GM04503 (cell line): ENCODE results near the gene NUP214.
"Not testable (repeated sequence)": the region's sequence is repeated elsewhere in the genome, so short reads cannot be mapped to it uniquely, and the experiment has no call there.

Experiments
- DNase-seq: peaks from one replicate; pipeline ENCODE4 v3.0.0-alpha.2; 2012; ENCODE audit warnings: low read depth

The NUP214 gene

DNA sequence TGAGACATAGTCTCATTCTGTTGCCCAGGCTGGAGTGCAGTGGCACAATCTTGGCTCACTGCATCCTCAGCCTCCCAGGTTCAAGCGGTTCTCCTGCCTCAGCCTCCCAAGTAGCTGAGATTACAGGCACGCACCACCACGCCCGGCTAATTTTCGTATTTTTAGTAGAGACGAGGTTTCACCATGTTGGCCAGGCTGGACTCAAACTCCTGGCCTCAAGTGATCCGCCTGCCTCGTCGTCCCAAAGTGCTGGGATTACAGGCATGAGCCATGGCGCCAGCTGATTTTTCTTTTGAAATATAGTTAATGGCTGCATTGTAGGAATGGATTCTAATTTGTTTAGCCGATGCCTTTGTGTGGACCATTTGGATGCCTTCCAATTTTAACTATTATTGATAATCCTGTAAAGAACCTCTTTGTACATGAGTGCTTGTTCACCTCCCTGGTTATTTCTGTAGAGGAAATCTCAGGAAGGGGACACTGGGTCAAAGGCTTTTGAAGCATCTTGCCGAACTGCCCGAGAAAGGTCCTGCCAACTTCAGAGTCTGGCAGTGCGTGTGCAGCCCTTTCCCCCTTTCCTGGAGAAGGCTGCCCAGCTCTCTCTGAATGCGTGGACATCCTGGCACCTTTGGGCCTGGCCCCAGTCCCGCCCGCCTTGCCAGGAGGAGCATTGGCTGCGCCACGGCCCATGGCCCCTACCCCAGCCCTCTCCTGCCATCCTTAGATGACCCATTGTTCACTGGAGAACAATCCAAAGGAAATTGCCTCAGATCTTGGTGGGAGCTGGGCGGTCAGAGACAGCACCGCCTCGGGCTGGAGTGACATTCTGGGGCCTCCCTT lies 8.9 kb upstream of the NUP214 start:
- no peak for DNase-seq

DNA sequence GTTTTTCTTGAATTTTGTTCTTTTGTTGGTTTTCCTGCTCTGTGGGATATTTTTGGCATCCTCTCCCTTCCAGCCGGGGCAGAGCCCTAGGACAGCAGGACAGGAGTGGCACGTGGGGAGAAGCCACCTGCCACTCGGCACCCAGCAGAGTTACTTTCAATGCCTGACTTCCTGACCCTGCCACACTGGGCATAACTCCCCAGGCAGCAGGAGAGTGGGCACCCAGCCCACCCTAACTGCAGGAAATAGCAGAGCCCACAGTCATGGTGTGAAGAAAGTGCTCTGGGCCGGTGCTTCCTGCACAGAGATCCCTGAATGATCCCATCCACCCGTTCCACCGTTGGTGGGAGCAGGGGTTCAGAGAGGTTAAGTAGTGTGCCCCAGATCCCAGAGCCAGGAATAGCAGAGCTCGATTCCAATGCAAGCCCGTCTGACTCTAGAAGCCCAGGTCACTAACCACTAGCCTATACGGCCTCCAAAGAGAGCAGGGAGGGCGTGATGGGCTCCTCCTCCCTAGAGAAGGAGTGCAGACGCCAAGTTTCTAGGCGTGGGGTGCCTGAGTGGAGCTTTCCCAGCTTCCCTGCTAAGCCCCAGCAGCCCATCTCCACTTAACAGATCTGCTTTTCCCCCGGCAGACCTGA lies 8.1 kb upstream of the NUP214 start:
- no peak for DNase-seq

DNA sequence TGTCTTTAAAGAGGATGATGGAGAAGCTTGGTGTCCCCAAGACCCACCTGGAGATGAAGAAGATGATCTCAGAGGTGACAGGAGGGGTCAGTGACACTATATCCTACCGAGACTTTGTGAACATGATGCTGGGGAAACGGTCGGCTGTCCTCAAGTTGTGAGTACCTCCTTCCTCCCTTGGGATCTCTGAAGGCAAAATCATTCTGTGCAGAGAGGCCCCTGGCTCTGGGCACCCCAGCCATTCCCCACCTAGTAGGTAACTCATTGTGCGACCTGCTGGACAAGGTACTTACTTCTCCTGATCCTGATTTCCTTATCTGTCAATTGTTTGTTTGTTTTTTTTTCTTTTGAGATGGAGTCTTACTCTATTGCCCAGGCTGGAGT lies 7.6 kb upstream of the NUP214 start:
- no peak for DNase-seq

DNA sequence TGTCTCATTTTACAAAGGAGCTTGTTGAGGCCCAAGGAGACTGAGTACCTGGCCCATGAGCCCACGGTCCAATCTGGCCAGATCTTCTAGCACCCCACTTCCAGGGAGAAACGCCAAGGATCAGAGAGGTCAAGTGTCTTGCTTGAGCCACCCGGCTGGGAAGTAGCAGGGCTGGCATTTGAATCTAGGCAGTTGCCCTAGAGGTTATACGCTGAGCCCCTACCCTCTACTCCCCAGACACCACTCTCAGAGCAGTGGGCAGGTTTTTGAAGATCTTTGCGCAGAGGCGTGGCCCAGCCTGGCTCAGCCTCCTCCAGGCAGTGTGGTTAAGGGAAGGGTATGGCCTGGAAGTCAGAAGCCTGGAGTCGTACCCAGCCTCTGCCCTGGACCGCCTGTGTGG lies 5.8 kb upstream of the NUP214 start:
- no peak for DNase-seq

DNA sequence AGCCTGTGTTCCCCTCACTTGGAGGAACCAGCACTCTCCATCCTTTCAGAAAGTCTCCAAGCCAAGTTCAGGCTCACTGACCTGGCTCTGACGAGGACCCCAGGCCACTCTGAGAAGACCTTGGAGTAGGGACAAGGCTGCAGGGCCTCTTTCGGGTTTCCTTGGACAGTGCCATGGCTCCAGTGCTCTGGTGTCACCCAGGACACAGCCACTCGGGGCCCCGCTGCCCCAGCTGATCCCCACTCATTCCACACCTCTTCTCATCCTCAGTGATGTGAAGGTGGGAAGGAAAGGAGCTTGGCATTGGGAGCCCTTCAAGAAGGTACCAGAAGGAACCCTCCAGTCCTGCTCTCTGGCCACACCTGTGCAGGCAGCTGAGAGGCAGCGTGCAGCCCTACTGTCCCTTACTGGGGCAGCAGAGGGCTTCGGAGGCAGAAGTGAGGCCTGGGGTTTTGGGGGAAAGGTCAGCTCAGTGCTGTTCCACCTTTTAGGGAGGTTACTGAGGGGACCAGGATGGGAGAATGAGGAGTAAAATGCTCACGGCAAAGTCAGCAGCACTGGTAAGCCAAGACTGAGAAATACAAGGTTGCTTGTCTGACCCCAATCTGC lies 4.7 kb upstream of the NUP214 start:
- DNase-seq, result no peak

DNA sequence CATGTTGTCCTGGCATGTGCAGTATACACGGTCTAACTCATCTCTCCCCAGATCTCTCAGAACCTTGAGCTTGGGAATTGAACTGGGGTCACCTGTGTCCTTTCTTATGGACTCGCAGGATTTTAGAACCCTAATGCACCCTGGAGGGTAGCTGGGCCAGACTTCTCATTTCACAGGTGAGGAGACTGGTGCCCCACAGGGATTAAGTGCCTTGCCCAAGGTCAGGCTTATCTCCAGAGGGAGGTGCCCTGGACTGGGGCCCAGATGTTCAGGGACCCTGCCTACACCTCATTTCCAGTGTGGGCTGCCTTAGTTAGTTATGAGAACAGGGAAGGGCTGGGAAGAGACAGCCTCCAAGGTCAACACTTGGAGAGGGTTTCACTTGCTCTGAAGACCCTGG lies 4.0 kb upstream of the NUP214 start:
- DNase-seq, result no peak

DNA sequence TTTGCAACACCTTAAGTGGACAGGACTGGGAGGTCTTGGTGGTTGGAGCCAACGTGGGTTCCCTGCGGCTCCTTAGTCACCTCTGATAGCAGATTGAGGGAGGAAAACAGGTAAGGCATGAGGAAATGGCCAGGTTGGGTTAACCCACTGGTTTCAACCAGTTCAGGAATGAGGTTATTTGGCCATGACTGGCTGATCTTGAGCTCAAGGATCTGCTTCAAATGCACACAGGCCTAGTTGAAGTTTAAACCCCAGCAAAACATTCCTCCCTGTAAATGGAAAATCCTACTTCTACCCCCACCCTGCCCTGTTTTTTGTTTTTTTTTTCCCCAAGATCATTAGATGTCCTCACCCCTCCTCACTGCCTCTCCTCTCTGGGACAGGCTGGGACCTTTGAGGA lies 3.2 kb upstream of the NUP214 start:
- no peak for DNase-seq

DNA sequence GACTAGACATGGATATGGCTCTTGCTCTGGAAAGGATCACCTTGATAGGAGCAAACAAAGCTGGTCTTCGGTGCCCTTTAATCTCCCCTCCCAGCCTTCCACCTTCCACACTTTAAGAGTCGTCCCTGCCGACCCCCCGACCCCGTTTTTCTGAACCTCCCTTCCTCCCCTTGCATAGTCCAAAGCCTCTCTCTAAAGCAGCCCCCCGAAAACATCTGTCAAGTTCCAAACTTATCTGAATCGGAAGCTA lies 423 bp upstream of the NUP214 start:
- no peak for DNase-seq

DNA sequence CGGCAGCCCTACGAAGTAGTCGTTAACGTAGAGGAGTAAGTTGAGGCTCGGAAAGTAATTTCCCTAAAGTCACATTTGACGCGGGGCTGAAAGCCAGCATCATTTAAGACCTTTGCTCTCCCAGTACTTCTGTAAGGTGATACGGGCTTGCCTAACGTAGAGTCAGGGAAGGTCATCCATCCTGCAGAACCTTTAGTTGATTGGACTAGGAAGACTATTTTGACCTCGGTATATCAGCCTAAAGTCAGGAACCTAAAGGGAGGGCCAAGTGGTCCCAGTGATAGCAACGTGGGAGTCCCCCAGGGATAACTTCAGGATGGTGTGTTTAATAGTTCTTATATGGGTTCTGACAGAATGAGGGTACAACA lies 657 bp downstream of the NUP214 start:
- no peak for DNase-seq

DNA sequence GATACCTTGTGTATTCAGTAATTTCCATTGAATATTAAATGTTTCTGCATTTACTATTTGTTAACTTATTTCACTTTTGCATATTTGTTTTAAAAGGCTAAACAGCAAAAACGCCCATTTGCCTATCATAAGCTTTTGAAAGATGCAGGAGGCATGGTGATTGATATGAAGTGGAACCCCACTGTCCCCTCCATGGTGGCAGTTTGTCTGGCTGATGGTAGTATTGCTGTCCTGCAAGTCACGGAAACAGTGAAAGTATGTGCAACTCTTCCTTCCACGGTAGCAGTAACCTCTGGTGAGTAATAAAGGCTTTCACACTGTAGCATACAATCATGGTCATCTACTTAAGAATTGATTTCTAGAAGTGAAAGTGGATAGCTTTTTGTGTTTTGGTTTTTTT lies 3.8 kb downstream of the NUP214 start:
- no peak for DNase-seq

DNA sequence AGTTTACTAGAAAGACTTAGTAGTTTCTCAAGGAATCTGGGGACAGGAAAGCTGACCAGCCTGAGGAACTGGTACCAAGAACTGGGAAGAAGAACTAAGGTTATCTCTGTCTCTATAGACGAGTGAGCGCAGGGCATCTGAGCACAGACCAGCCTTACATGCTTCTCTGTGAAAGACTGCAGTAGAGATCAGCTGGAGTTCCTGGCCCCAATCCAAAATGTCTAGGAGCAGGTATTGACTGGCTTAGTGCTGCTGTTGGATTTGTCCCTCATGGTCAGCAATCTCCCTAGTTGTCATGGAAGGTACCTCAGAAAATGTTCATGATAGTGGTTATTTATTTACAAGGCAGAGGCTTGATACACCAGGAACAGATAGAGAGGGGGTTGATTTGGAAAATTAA lies 13.3 kb downstream of the NUP214 start:
- DNase-seq, result no peak

DNA sequence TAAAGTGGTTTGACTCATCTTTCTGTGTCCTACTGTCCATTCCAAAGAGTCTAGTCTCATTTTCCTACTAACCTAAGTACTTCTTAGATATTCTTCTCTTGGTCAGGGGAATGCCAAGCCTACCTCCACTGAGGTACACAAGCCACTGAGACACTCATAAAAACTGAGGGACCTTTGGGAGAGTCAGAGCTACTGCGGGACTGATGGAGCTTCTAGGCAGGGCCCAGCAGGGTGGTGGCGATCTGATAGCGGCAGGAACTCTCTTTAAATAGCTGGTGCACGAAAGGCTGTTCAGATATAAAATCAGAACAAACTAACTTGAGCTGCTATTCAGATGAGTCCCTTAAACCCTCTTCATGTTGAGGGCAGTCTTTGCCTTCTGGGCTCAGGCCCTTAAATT lies 14.7 kb downstream of the NUP214 start:
- DNase-seq, result no peak

DNA sequence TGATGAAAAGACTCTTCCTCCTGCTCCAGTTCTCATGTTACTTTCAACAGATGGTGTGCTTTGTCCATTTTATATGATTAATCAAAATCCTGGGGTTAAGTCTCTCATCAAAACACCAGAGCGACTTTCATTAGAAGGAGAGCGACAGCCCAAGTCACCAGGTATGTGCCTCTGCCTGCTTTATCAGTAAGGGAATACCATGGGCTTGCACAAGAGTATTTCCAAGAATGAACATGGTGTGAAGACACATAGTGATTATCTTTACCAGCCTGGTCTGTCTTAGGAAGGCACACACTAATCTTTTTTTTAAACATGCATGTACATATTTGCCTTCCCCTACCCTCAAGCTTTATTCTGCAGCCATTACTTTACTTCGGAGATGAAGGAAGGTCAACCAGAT lies 15.2 kb downstream of the NUP214 start:
- no peak for DNase-seq

DNA sequence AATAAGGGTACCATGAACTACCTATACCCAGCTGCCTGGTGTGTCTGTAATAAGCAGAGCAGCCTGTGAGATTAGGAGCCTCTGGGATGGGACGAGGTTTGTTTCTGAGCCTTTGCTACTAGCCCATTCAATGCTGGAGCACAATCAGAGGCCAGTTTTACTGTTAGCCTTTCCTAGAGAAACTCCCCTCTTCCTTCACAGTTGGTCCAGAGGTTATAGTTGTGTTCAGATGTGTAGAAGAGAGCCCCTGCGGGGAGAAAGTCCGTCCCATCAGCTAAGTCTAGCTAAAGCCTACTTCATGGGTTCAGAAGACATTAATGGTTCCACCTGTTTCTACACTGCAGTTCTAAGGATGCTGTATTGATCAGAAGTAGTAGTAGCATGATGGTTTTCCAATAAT lies 16.8 kb downstream of the NUP214 start:
- DNase-seq, result no peak

DNA sequence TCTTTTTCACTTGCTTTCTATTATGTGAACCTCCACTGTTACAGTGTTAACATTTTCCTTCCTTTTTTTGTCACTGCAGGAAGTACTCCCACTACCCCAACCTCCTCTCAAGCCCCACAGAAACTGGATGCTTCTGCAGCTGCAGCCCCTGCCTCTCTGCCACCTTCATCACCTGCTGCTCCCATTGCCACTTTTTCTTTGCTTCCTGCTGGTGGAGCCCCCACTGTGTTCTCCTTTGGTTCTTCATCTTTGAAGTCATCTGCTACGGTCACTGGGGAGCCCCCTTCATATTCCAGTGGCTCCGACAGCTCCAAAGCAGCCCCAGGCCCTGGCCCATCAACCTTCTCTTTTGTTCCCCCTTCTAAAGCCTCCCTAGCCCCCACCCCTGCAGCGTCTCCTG lies 18.8 kb downstream of the NUP214 start:
- DNase-seq, result no peak

DNA sequence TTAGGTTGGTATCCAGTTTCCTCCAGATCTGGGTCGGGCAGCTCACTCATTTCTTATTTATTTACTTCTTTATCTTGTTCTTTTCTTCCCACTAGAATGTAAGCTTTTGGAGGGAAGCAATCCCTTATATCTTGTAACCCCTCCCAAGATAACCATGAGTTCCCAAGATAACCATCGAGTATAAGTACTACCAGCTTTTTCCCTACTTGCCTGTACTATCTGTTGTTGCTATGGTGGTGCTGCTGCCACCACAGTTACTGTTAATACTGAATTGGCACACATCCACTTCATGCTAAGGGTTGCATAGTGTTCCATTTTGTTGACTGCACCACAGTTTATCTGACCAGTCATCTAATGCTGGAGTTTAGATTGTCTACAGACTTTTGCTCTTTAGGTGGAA lies 19.9 kb downstream of the NUP214 start:
- no peak for DNase-seq

DNA sequence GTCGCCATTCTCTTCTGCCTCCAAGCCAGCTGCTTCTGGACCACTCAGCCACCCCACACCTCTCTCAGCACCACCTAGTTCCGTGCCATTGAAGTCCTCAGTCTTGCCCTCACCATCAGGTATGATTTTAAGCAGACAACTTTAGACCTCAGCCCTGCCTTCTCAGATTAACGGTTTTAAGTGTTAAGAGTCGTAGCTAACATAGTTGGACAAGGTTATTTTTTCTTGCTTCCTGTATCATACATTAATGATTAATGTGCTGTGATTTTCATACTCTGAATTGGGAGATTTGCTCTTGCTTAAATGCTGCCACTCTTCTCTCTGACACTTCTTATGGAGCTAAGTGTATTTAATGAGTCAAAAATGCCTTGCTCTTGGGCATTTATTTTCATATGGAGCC lies 20.8 kb downstream of the NUP214 start:
- DNase-seq, result no peak

DNA sequence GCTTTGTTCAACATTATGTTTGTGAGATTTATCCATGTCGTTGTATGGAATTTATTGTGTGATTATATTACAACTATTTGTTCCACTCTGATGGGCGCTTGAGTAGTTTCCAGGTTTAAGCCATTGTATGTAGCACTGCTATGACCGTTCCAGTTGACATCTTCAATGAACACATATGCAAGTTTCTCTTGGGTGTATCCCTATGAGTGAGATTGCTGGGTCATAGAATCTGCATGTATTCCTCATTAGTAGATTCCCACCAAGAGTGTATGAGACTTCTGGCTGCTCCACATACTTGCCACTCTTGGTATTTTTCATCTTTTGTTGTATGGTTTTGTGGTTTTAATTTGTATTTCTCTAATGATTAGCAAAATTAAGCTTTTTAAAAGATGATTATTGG lies 22.9 kb downstream of the NUP214 start:
- DNase-seq, result no peak

DNA sequence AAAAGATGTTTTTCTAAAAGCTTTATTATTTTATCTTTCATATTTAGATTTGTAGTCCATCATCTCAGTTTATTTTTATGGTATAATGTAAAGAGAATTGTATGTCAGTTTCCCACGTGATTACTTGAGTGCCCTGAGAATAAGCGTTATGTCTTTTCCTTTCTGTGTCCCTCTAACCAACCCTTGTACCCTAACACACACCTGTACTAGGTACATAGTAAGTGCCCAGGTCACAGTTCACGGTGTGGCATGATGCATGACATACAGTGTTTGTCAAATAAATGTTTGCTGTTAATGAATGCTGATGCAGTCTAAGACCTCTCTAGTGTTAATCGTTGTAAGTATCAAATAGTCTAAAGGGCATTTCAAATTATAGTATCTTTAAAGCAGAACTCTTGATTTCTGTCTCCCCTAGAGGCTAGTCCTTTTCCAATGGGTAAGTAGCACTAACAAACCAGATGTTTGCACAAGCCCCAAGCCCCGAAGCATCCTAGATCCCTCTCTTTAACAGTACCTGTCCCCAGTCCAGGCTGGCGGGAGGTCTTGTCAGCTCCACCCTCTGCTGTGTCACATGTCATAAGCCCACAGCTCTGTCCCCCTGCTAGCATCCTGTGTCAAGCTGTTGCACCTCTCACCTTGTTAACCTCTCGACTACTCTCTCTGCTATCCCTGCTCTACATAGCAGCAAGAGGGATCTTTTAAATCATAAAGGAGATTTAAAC lies 23.7 kb downstream of the NUP214 start:
- DNase-seq, result no peak

DNA sequence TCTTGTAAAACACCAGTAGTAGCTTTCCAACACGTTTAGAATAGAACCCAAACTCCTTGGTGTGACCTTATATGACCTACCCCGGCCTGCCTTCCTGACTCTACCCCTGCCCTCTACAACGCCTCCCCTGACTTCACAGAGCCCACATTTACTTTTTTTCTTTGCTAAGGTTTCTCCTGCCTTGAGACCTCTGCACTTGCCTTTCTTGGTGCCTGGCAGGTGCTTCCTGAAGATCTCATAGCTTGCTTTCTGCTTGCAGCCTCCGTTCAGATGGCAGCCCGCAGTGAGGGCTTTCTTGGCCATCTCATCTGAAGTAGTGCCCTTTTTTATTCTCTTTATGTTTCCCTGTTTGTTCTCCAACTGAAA lies 24.3 kb downstream of the NUP214 start:
- no peak for DNase-seq

DNA sequence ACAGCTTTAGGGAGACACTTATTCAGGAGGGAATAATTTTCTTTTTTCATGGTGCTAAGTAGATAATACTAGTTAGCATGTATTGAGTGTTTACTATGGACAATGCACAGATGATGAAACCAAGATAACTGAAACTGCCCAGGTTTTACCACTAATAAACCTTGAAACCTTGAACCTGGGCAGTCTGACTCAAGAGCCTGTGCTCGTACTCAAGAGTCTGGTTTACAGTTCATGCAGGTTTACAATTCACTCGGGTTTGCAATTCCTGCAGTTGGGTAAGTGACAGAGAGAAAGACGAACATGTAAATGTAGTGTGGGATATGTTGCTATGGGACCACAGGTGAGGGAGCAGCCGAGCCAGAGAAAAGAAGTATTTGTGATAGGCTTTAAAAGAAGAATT lies 28.2 kb downstream of the NUP214 start:
- DNase-seq, result no peak

DNA sequence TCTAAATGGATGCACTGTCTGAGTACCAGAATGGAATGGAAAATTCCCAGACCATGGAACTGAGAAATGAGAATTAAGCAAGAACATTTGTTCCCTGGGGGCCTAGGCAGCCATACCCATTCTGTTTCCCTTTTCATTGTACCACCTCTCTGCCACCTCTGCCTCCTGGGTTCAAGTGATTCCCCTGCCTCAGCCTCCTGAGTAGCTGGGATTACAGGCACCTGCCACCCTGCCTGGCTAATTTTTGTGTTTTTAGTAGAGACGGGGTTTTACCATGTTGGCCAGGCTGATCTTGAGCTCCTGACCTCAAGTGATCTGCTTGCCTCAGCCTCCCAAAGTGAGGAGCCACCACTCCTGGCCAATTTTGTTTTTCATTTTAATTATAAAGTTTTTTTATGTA lies 33.3 kb downstream of the NUP214 start:
- not testable (repeated sequence) for DNase-seq

DNA sequence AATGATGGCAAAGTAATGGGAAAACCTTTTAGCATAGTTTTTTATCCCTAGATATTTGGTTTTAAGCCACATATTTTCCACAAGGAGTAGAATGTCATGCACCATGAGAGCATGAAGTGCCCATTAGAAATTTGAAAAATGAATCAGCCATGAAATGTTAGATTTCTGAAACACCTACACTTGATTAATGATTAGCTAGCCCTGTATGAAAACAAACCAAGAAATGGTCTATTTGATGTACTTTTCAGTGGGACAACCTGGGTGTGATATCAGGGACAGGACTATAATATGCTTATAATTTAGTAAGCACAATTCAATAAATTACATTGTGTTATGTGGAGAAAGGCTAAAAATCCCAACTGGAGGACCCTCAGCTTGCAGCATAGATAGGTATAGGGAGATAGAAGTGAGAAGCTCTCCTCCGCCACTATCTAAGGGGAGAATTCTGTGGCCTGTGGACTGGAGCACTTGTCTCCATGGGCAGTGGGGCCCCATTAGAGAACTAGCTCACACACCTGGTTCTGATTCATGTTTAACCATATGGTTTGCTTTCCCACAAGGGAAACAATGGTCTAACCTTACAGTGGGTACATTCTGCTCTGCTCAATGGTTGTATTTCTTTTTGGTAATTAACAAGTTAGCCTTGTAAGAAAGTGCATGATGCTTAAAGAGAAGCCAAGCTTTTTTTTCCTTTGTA lies 35.2 kb downstream of the NUP214 start:
- DNase-seq, result no peak
